Hepatocyte (in vitro differentiated cells): Measurements from ENCODE around the gene LSR. TPM values are rescaled to one million over a fixed set of nuclear protein-coding genes. Genes with fewer than 3 reads are reported as not detected.

Source experiments
- DNase-seq: peaks from one replicate; pipeline ENCODE4 v3.0.0-alpha.2; 2016; ENCODE audit warnings: low spot score
- H2AFZ ChIP-seq: fragments of 200-600 bp; sonication (generic); 2 replicates; pipeline ENCODE4 v1.6.0; 2016; ENCODE audit warnings: antibody characterized with exemption, mild to moderate bottlenecking
- H3K27ac ChIP-seq: fragments of 200-600 bp; sonication (generic); 2 replicates; pipeline ENCODE4 v1.5.1; 2016; ENCODE audit warnings: mild to moderate bottlenecking
- H3K27me3 ChIP-seq: fragments of 200-600 bp; sonication (generic); 2 replicates; pipeline ENCODE4 v1.6.1; 2016
- H3K36me3 ChIP-seq: fragments of 200-600 bp; sonication (generic); replicated peaks from 2 replicates; pipeline ENCODE4 v1.5.1; 2016; ENCODE audit warnings: low read depth; ENCODE audit not compliant: insufficient read depth
- H3K4me1 ChIP-seq: fragments of 200-600 bp; sonication (generic); 2 replicates; pipeline ENCODE4 v1.5.1; 2016; ENCODE audit warnings: mild to moderate bottlenecking, moderate library complexity; ENCODE audit not compliant: insufficient read depth
- H3K4me2 ChIP-seq: fragments of 200-600 bp; sonication (generic); 2 replicates; pipeline ENCODE4 v1.6.0; 2016
- H3K4me3 ChIP-seq: fragments of 200-600 bp; sonication (generic); 2 replicates; pipeline ENCODE4 v1.5.1; 2016; ENCODE audit warnings: mild to moderate bottlenecking
- H3K79me2 ChIP-seq: fragments of 200-600 bp; sonication (generic); 2 replicates; pipeline ENCODE4 v1.6.0; 2017; ENCODE audit warnings: mild to moderate bottlenecking
- H3K9me2 ChIP-seq: fragments of 200-600 bp; sonication (generic); replicated peaks from 2 replicates; pipeline ENCODE4 v1.6.0; 2017; ENCODE audit warnings: mild to moderate bottlenecking; ENCODE audit not compliant: insufficient read depth
- H3K9me3 ChIP-seq: fragments of 200-600 bp; sonication (generic); 2 replicates; pipeline ENCODE4 v1.5.1; 2016; ENCODE audit warnings: low read depth, mild to moderate bottlenecking
- H4K20me1 ChIP-seq: fragments of 200-600 bp; sonication (generic); 2 replicates; pipeline ENCODE4 v1.6.0; 2016; ENCODE audit warnings: mild to moderate bottlenecking; ENCODE audit not compliant: insufficient read depth, poor library complexity, severe bottlenecking
- EZH2 ChIP-seq: fragments of 200-600 bp; sonication (generic); IDR thresholded peaks from 2 replicates; pipeline ENCODE4 v1.6.1; 2016; ENCODE audit warnings: antibody characterized with exemption, mild to moderate bottlenecking, borderline replicate concordance
- EZH2phosphoT487 ChIP-seq: fragments of 200-600 bp; sonication (generic); IDR thresholded peaks from one replicate; pipeline ENCODE4 v1.6.1; 2018; ENCODE audit warnings: antibody characterized with exemption, mild to moderate bottlenecking, low read depth, moderate library complexity; ENCODE audit not compliant: unreplicated experiment, severe bottlenecking
- WGBS: methylation state at CpG from one replicate; pipeline ENCODE4 v1.1.6; 2016; ENCODE audit warnings: low lambda C conversion rate; ENCODE audit errors: missing lambda C conversion rate; 5-methylcytosine and 5-hydroxymethylcytosine counted together
- polyA plus RNA-seq: library from polyadenylated mRNA; unstranded; fragments of >200 nt; fragmentation: Nextera tagmentation; extraction: Ambion mirVana; gene quantifications from 2 replicates; pipeline ENCODE4 v1.2.1, GENCODE V29; 2016
- total RNA-seq: library from RNA; depleted of rRNA; stranded (reverse); fragments of >200 nt; gene quantifications from 2 replicates; pipeline ENCODE4 v1.2.3, GENCODE V29; 2014
- TF ChIP-seq, protein P1 (sequence below): fragments of 200-600 bp; sonication (generic); IDR thresholded peaks from 2 replicates; pipeline ENCODE4 v1.5.1; 2016; ENCODE audit warnings: antibody characterized with exemption, mild to moderate bottlenecking; ENCODE audit not compliant: poor library complexity

LSR gene
- total and polyA plus RNA-seq, 2 experiments from 2014 or later, result 89.9 to 296 TPM

DNA sequence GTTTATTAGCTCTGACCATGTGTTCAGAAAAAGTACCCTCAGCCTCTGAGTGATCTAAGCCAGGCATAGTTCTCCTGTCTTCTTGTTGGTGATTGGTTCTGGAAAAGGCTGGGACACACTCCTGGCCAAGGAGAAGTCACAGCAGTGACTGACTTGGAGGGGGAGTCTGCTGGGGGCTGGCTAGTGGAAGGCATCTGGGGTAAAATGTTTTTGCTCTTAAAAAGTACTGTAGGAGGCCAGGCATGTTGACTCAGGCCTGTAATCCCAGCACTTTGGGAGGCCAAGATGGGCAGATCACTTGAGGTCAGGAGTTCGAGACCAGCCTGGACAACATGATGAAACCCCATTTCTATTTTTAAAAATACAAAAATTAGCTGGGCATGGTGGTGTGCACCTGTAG, 41.9 kb upstream of the LSR start:
- Histone ChIP-seq H3K79me2 (no peaks in the 10 kb centered on the region), H2AFZ (no peak overlapping the region), H3K27ac (no peak overlapping the region), H3K36me3 (no peaks in the 10 kb centered on the region), H3K4me2 (no peak overlapping the region), H3K4me1 (no peaks in the 10 kb centered on the region), H4K20me1 (no peaks in the 10 kb centered on the region), H3K9me3 (no peaks in the 10 kb centered on the region), H3K4me3 (no peak overlapping the region), H3K9me2 (no peaks in the 10 kb centered on the region), H3K27me3 (no peaks in the 10 kb centered on the region)
- no peak for DNase-seq
- 89% methylated on average over 1 of the region's 1 CpG for WGBS
- TF ChIP-seq, protein P1, sequence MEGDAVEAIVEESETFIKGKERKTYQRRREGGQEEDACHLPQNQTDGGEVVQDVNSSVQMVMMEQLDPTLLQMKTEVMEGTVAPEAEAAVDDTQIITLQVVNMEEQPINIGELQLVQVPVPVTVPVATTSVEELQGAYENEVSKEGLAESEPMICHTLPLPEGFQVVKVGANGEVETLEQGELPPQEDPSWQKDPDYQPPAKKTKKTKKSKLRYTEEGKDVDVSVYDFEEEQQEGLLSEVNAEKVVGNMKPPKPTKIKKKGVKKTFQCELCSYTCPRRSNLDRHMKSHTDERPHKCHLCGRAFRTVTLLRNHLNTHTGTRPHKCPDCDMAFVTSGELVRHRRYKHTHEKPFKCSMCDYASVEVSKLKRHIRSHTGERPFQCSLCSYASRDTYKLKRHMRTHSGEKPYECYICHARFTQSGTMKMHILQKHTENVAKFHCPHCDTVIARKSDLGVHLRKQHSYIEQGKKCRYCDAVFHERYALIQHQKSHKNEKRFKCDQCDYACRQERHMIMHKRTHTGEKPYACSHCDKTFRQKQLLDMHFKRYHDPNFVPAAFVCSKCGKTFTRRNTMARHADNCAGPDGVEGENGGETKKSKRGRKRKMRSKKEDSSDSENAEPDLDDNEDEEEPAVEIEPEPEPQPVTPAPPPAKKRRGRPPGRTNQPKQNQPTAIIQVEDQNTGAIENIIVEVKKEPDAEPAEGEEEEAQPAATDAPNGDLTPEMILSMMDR, result no peak
- TF ChIP-seq EZH2 (no peak), EZH2phosphoT487 (no peak)

- no peaks in the 10 kb centered on the region for H3K27me3 ChIP-seq
- H4K20me1 ChIP-seq, result no peaks in the 10 kb centered on the region
- no peak overlapping the region for H3K4me3 ChIP-seq
- TF ChIP-seq, protein P1, result no peak
- no peak for TF ChIP-seq EZH2
- no peak for TF ChIP-seq EZH2phosphoT487
- DNase-seq, result no peak
- H2AFZ ChIP-seq, result no peak overlapping the region
- H3K79me2 ChIP-seq, result no peaks in the 10 kb centered on the region
- H3K27ac ChIP-seq, result no peak overlapping the region
- H3K4me2 ChIP-seq, result no peak overlapping the region
- H3K4me1 ChIP-seq, result no peaks in the 10 kb centered on the region
- no peaks in the 10 kb centered on the region for H3K9me2 ChIP-seq
- WGBS, result 89% methylated on average over 8 of the region's 8 CpGs
- H3K9me3 ChIP-seq, result no peaks in the 10 kb centered on the region
- H3K36me3 ChIP-seq, result no peaks in the 10 kb centered on the region
Observed at GRCh38 chr19:35207391-35207871, 41.4 kb upstream of the LSR start.

DNA sequence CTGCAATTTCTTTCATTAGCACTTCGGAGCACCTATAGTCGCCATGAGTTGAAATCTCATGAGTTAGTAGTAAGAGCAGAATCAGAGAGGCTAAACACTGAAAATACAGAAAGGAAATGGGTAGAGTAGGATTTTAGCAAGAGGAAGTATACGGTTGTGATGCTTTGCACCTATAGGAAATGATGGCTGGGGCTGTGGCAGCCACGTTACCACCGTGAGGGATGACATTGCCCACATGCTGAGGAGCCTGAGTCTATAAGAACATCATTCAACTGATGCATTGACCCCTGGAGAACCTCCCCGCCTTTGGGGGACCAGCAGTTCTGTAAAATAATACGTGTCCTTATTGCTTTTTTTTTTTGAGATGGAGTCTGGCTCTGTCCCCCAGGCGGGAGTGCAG, 40.7 kb upstream of the LSR start:
- 84% methylated on average over 7 of the region's 8 CpGs for WGBS
- Histone ChIP-seq H3K27me3 (no peaks in the 10 kb centered on the region), H3K9me3 (no peaks in the 10 kb centered on the region), H3K27ac (no peak overlapping the region), H3K4me2 (no peak overlapping the region), H2AFZ (no peak overlapping the region), H3K4me3 (no peak overlapping the region), H3K9me2 (no peaks in the 10 kb centered on the region), H3K4me1 (no peaks in the 10 kb centered on the region), H3K79me2 (no peaks in the 10 kb centered on the region), H4K20me1 (no peaks in the 10 kb centered on the region), H3K36me3 (no peaks in the 10 kb centered on the region)
- TF ChIP-seq EZH2phosphoT487 (no peak), EZH2 (no peak)
- TF ChIP-seq, protein P1, result no peak
- no peak for DNase-seq

GRCh38 chr19:35209646-35210045, 39.2 kb upstream of the LSR start:
- H3K79me2 ChIP-seq, result no peaks in the 10 kb centered on the region
- 60% methylated on average over 4 of the region's 4 CpGs for WGBS
- H3K4me2 ChIP-seq, result no peak overlapping the region
- no peaks in the 10 kb centered on the region for H3K9me3 ChIP-seq
- H3K27ac ChIP-seq, result no peak overlapping the region
- no peak for TF ChIP-seq EZH2
- TF ChIP-seq, protein P1, result no peak
- no peak for TF ChIP-seq EZH2phosphoT487
- H2AFZ ChIP-seq, result no peak overlapping the region
- no peak overlapping the region for H3K4me3 ChIP-seq
- DNase-seq, result no peak
- no peaks in the 10 kb centered on the region for H3K9me2 ChIP-seq
- H4K20me1 ChIP-seq, result no peaks in the 10 kb centered on the region
- no peaks in the 10 kb centered on the region for H3K27me3 ChIP-seq
- no peaks in the 10 kb centered on the region for H3K36me3 ChIP-seq
- H3K4me1 ChIP-seq, result peaks cover 8% of the 10 kb centered on the region
